ENCODE data around the gene EEF2KMT. TPM values are rescaled to one million over a fixed set of nuclear protein-coding genes. Genes with fewer than 3 reads are reported as not detected.
A peak's percentile ranks its signal among the peaks of the same experiment; 100 is the strongest.
"Not testable (repeated sequence)": the region's sequence is repeated elsewhere in the genome, so short reads cannot be mapped to it uniquely, and the experiment has no call there.

Gene EEF2KMT
- total RNA-seq, 2 donors from 2014 or later: 5.6 to 8.4 TPM

GRCh38 chr16:5105039-5105438, 7.4 kb upstream of the EEF2KMT start:
- H3K9me3 Mint-ChIP-seq; H3K27me3 Mint-ChIP-seq (ENCODE audit: low read depth); DNase-seq; ATAC-seq (replicated peaks in 1 of 2); H3K36me3 Mint-ChIP-seq (ENCODE audit: insufficient read depth in 2 of 2); H3K4me3 Mint-ChIP-seq; H3K27ac Mint-ChIP-seq; H3K4me1 Mint-ChIP-seq (ENCODE audit: low read depth): not testable (repeated sequence)

- ATAC-seq (replicated peaks in 1 of 2); H3K27ac Mint-ChIP-seq; H3K9me3 Mint-ChIP-seq; H3K36me3 Mint-ChIP-seq (ENCODE audit: insufficient read depth in 2 of 2); H3K4me3 Mint-ChIP-seq; H3K4me1 Mint-ChIP-seq (ENCODE audit: low read depth); H3K27me3 Mint-ChIP-seq (ENCODE audit: low read depth); DNase-seq: not testable (repeated sequence)
Observed at GRCh38 chr16:5103296-5104032, 5.9 kb upstream of the EEF2KMT start.

GRCh38 chr16:5099174-5099573, 1.6 kb upstream of the EEF2KMT start:
- H3K4me1 Mint-ChIP-seq (ENCODE audit: low read depth): peaks cover 23% of the 10 kb centered on the region
- not testable (repeated sequence) for H3K9me3 Mint-ChIP-seq; ATAC-seq (replicated peaks in 1 of 2); H3K27me3 Mint-ChIP-seq (ENCODE audit: low read depth); H3K36me3 Mint-ChIP-seq (ENCODE audit: insufficient read depth in 2 of 2); H3K27ac Mint-ChIP-seq; DNase-seq
- H3K4me3 Mint-ChIP-seq: peak overlapping the region; percentile 87 to 91

GRCh38 chr16:5098221-5099159, 895 bp upstream of the EEF2KMT start:
- Mint-ChIP-seq H3K27ac (peak overlapping the region; percentile 94), H3K4me3 (peak overlapping the region; percentile 91 to 95), H3K4me1 (ENCODE audit: low read depth) (peaks cover 23% of the 10 kb centered on the region)
- ATAC-seq (replicated peaks in 1 of 2) (peak in 1 of 2 donors; percentile 74), DNase-seq (peak; percentile 97 to 98)
- not testable (repeated sequence) for H3K9me3 Mint-ChIP-seq; H3K36me3 Mint-ChIP-seq (ENCODE audit: insufficient read depth in 2 of 2); H3K27me3 Mint-ChIP-seq (ENCODE audit: low read depth)

- not testable (repeated sequence) for ATAC-seq (replicated peaks in 1 of 2); H3K27me3 Mint-ChIP-seq (ENCODE audit: low read depth); H3K36me3 Mint-ChIP-seq (ENCODE audit: insufficient read depth in 2 of 2); H3K9me3 Mint-ChIP-seq
- Mint-ChIP-seq H3K4me3 (peak overlapping the region; percentile 91 to 95), H3K27ac (peak overlapping the region; percentile 85), H3K4me1 (ENCODE audit: low read depth) (peaks cover 27% of the 10 kb centered on the region)
- DNase-seq: peak; percentile 34 to 42
Observed at GRCh38 chr16:5097061-5097469, 530 bp downstream of the EEF2KMT start.

- H3K27me3 Mint-ChIP-seq (ENCODE audit: low read depth); ATAC-seq (replicated peaks in 1 of 2); H3K9me3 Mint-ChIP-seq; H3K36me3 Mint-ChIP-seq (ENCODE audit: insufficient read depth in 2 of 2); DNase-seq: not testable (repeated sequence)
- Mint-ChIP-seq H3K4me1 (ENCODE audit: low read depth) (peaks cover 31% of the 10 kb centered on the region), H3K4me3 (peak overlapping the region; percentile 91 to 95), H3K27ac (peak overlapping the region; percentile 85)
Observed at GRCh38 chr16:5096437-5097060, 1.0 kb downstream of the EEF2KMT start.

- not testable (repeated sequence) for DNase-seq; H3K27me3 Mint-ChIP-seq (ENCODE audit: low read depth); H3K4me3 Mint-ChIP-seq; H3K9me3 Mint-ChIP-seq; H3K36me3 Mint-ChIP-seq (ENCODE audit: insufficient read depth in 2 of 2); ATAC-seq (replicated peaks in 1 of 2); H3K27ac Mint-ChIP-seq
- peaks cover 35% of the 10 kb centered on the region for H3K4me1 Mint-ChIP-seq (ENCODE audit: low read depth)
Observed at GRCh38 chr16:5095145-5095830, 2.3 kb downstream of the EEF2KMT start.

GRCh38 chr16:5093746-5094145, 3.8 kb downstream of the EEF2KMT start:
- not testable (repeated sequence) for H3K4me3 Mint-ChIP-seq; DNase-seq; H3K27ac Mint-ChIP-seq; H3K36me3 Mint-ChIP-seq (ENCODE audit: insufficient read depth in 2 of 2); H3K27me3 Mint-ChIP-seq (ENCODE audit: low read depth); ATAC-seq (replicated peaks in 1 of 2); H3K9me3 Mint-ChIP-seq
- peaks cover 33% of the 10 kb centered on the region for H3K4me1 Mint-ChIP-seq (ENCODE audit: low read depth)

- H3K9me3 Mint-ChIP-seq; H3K27ac Mint-ChIP-seq; DNase-seq; H3K27me3 Mint-ChIP-seq (ENCODE audit: low read depth); H3K36me3 Mint-ChIP-seq (ENCODE audit: insufficient read depth in 2 of 2); H3K4me3 Mint-ChIP-seq; ATAC-seq (replicated peaks in 1 of 2): not testable (repeated sequence)
- H3K4me1 Mint-ChIP-seq (ENCODE audit: low read depth): peaks cover 31% of the 10 kb centered on the region
Observed at GRCh38 chr16:5093081-5093480, 4.5 kb downstream of the EEF2KMT start.

- H3K4me3 Mint-ChIP-seq; ATAC-seq (replicated peaks in 1 of 2); H3K36me3 Mint-ChIP-seq (ENCODE audit: insufficient read depth in 2 of 2); DNase-seq; H3K27ac Mint-ChIP-seq; H3K27me3 Mint-ChIP-seq (ENCODE audit: low read depth); H3K9me3 Mint-ChIP-seq: not testable (repeated sequence)
- H3K4me1 Mint-ChIP-seq (ENCODE audit: low read depth): peaks cover 18% of the 10 kb centered on the region
Observed at GRCh38 chr16:5090592-5090991, 7.0 kb downstream of the EEF2KMT start.

GRCh38 chr16:5089911-5090555, 7.6 kb downstream of the EEF2KMT start:
- H3K9me3 Mint-ChIP-seq; DNase-seq; H3K27ac Mint-ChIP-seq; ATAC-seq (replicated peaks in 1 of 2); H3K27me3 Mint-ChIP-seq (ENCODE audit: low read depth); H3K36me3 Mint-ChIP-seq (ENCODE audit: insufficient read depth in 2 of 2); H3K4me3 Mint-ChIP-seq: not testable (repeated sequence)
- H3K4me1 Mint-ChIP-seq (ENCODE audit: low read depth): peaks cover 14% of the 10 kb centered on the region

GRCh38 chr16:5088936-5089335, 8.7 kb downstream of the EEF2KMT start:
- not testable (repeated sequence) for ATAC-seq (replicated peaks in 1 of 2); DNase-seq; H3K27ac Mint-ChIP-seq; H3K27me3 Mint-ChIP-seq (ENCODE audit: low read depth); H3K9me3 Mint-ChIP-seq; H3K36me3 Mint-ChIP-seq (ENCODE audit: insufficient read depth in 2 of 2); H3K4me3 Mint-ChIP-seq
- peaks cover 12% of the 10 kb centered on the region for H3K4me1 Mint-ChIP-seq (ENCODE audit: low read depth)

Measured in activated T-cell treated with anti-CD3 and anti-CD28 coated beads, Interleukin-2, amount 50 U/mL, for 72 hours (primary cell).